Mucosa of descending colon (tissue), 3 donors: ENCODE data around the gene CYSTM1. TPM values are rescaled to one million over a fixed set of nuclear protein-coding genes. Genes with fewer than 3 reads are reported as not detected.

Experiments used
- ATAC-seq: fragments of 200-7000 bp; cut with Tn5 transposase; one replicate; pipeline ENCODE4 v1.9.1; 2020; ENCODE audit warnings: mild to moderate bottlenecking, moderate library complexity
- DNase-seq, 3 donors: peaks; one replicate each; pipeline ENCODE4 v3.0.0-alpha.2; 2020
- H3K36me3 ChIP-seq: fragments of 200-600 bp; one replicate; pipeline ENCODE4 v1.8.0; 2021; ENCODE audit warnings: low read depth, mild to moderate bottlenecking
- H3K4me1 ChIP-seq: fragments of 200-600 bp; one replicate; pipeline ENCODE4 v1.8.0; 2021; ENCODE audit warnings: low read depth, mild to moderate bottlenecking
- H3K4me3 ChIP-seq: fragments of 200-600 bp; one replicate; pipeline ENCODE4 v1.8.0; 2021; ENCODE audit warnings: mild to moderate bottlenecking
- H3K9me3 ChIP-seq: fragments of 200-600 bp; one replicate; pipeline ENCODE4 v1.8.0; 2021; ENCODE audit warnings: mild to moderate bottlenecking
- CTCF ChIP-seq: fragments of 200-600 bp; IDR thresholded peaks from one replicate; pipeline ENCODE4 v1.8.0; 2022; ENCODE audit warnings: antibody characterized with exemption, mild to moderate bottlenecking
- intact Hi-C, 2 donors: fragments of 100-400 bp; cut with DNase I in 1 of 2; cut with micrococcal nuclease in 1 of 2; formaldehyde crosslinking; loops; one replicate each; pipeline versions ENCODE4 v1.11.0 to v1.11.1; 2022; cut with DNase I, micrococcal nuclease
- long read RNA-seq, 2 donors: library from polyadenylated mRNA; unstranded; transcript quantifications; one replicate each; pipeline ENCODE4 v2.0.0, GENCODE V29; 2019 to 2021
- total RNA-seq, 3 donors: library from RNA; stranded (reverse); fragmentation: NEBNext Ultra II Directional in 2 of 3; extraction: Animal tissue kit (Norgen Biotek cat#: 25700) in 2 of 3; gene quantifications; one replicate each; pipeline versions ENCODE4 v1.2.1 to v1.2.4, GENCODE V29; 2021 to 2023
- donor health status: DM: no; HTN: no; CAD: no; lungs with moderate emphysema.
- donor health status: DM: no; HTN: no; CAD: no.
- donor health status: DM: no; HTN: yes; CAD: no.

The CYSTM1 gene, protein sequence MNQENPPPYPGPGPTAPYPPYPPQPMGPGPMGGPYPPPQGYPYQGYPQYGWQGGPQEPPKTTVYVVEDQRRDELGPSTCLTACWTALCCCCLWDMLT
- 100 to 1,000 TPM in 2 of 3 donors, 10 to 100 TPM in 1; 76.3 to 175 (median 136) TPM for total RNA-seq
- long read RNA-seq, donor 1, transcript CYSTM1-201 (3 exons, 1,336 nt): major isoform, 68 of 97 reads
- long read RNA-seq, donor 1, partial matches to known transcripts: 20 of 97 reads
- long read RNA-seq, donor 1, other reads (novel, unspliced or antisense): 9 of 97 reads
- long read RNA-seq, donor 2, transcript CYSTM1-201 (3 exons, 1,336 nt): major isoform, 145 of 187 reads
- long read RNA-seq, donor 2, partial matches to known transcripts: 30 of 187 reads
- long read RNA-seq, donor 2, other reads (novel, unspliced or antisense): 11 of 187 reads

DNA sequence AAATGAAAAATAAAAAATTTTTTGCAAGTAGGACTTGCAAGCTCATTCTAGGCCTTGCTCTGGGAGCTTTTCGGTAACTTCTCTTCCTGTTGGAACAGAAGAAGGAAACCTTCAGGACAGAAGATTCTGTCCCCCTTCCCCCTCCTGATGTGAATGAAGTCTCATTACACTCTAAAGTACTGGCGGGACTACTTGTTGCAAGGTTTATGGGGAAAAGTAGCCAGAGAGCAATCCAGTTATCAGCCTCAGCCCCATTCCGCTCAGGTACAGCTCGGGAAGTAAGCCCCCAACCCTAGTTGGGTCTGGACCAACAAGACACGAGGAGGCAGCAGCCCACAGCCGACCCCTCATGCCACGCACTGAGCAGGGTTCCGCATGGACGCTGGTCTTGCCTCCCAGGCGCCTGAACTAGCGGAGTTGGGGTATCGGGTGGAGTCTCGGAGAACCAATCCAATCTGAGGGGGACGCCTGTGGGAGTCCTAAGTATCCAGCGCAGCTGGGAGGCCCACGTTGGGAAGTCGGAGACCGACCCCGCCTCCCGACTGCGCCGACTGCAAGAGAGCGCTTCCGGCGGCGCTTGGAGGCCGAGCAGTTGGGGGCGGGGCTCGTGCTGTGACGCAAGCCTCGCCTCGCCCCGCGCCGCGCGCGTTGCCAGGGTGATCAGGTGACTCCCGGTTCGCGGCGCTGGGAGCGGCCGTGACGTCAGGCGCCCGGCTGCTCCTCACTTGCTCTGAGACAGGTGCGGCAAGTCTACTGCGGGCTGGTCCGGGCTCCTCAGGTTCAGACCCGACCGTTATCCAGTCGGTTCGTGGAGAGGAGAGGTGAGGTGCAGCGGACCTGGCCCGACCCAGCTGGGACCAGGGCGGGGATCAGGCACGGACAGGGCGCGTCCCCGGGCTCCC is at the start of gene CYSTM1:
Gene CYSTM1, plus strand, starts transcription at position 724 of the 902 bp plus-strand sequence. CDS start 19,278 bp downstream, outside the sequence.
- Histone ChIP-seq H3K9me3 (no peaks in the 10 kb centered on the region), H3K4me1 (peaks cover 20% of the 10 kb centered on the region), H3K36me3 (no peaks in the 10 kb centered on the region), H3K4me3 (peak within 1 kb of the TSS; percentile 84)
- ATAC-seq (peak; percentile 93), DNase-seq (peak; percentile 99)
- intact Hi-C loops: no loop called here
- no peak for TF ChIP-seq CTCF

DNA sequence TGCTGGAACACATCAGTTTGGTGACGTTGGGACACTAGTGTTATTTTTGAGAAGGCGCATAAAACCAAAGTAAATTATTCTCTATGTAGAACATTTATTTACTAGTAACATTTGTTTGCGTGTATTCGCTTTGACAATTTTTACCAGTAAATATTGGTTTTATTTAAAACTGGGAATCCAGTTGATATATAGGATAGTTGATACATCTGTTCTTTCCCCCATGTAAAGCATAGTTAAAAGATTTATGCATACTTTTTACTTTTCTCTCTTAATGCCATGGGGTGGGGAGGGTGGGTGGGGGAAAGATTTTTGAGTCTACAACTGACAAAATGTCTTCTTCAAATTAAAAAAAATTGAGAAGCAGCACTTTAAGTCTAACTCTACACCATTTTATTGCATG is 49.4 kb upstream of the CYSTM1 start, which contains the start of gene IGIP:
Gene IGIP, plus strand, starts transcription at position 301 of the 400 bp plus-strand sequence. CDS start 2,540 bp downstream, outside the sequence.
- ATAC-seq (no peak), DNase-seq (no peak)
- H3K36me3 ChIP-seq: no peaks in the 10 kb centered on the region
- no peak for TF ChIP-seq CTCF
- H3K4me3 ChIP-seq: no peak within 1 kb of the TSS
- intact Hi-C loops: no loop called here
- no peaks in the 10 kb centered on the region for H3K4me1 ChIP-seq
- H3K9me3 ChIP-seq: no peaks in the 10 kb centered on the region

DNA sequence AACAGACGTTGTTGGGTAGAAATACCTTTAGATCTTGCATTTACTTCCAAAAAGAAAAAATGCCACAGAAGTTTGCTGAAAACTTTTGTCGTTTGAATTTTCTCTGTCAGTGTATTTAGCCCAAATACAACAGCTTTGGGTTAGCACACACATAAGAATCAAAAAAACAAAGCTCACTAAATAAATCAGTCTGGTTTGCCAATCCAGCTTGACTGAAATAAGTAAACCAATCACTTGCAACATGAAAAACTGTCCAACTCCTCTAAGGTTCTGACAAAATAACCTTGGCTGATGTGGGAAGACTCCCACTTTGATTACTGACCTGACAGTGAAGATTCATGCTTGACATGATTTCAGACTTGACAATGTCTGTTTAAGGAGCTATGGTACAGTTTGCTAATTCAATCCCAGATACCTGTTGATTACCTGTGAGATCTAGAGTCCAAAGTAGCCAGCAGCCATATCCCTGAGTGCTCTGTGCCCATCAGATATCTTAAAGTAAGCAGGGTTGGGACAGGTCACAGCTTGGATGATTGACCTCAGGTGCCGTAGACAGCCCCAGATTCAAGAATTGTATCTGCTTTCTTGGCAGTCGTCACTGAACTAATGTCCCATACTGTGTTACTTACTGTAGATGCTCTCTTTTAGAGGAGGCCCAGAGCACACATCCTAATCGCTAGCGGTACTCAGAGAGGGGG is 48.5 kb upstream of the CYSTM1 start:
- Histone ChIP-seq H3K4me1 (no peaks in the 10 kb centered on the region), H3K4me3 (no peak overlapping the region), H3K36me3 (no peaks in the 10 kb centered on the region), H3K9me3 (no peaks in the 10 kb centered on the region)
- no peak for ATAC-seq
- no peak for TF ChIP-seq CTCF
- intact Hi-C loops: no loop called here
- DNase-seq: no peak

DNA sequence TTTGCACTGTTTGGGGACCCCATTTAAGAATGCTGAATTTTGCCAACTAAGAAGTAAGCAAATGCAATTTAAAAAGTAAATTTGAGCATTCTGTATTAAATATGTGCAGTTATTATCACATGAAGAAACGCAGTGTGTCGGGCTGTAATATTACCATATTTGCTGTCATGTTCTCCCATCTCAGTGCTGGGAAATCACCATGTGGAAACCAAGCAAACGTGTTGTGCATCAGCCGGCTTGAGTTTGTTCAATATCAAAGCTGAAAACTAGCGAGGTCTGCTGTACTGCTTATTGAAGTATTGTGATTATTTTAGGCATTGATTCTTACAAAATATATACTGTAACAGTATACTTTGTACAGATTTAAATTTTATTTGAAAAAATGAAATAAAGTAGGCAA is 46.6 kb upstream of the CYSTM1 start:
- no peaks in the 10 kb centered on the region for H3K36me3 ChIP-seq
- DNase-seq (no peak), ATAC-seq (no peak)
- H3K4me3 ChIP-seq: no peak overlapping the region
- no peak for TF ChIP-seq CTCF
- H3K4me1 ChIP-seq: no peaks in the 10 kb centered on the region
- H3K9me3 ChIP-seq: no peaks in the 10 kb centered on the region
- intact Hi-C loops: no loop called here
